GM12878 (cell line): ENCODE results near the gene GIPC3. TPM values are rescaled to one million over a fixed set of nuclear protein-coding genes. Genes with fewer than 3 reads are reported as not detected.

ENCODE experiments used
- ATAC-seq: fragments of 200-7000 bp; cut with Tn5 transposase; 3 replicates; pipeline ENCODE4 v1.9.1; 2020; ENCODE audit warnings: mild to moderate bottlenecking, moderate library complexity
- BruUV-seq: library from RNA; stranded (reverse); fragments of 400-500 nt; replicated peaks from 2 replicates; lab custom pipeline; 2021; lab: Mats Ljungman, UMichigan
- CTCF ChIA-PET: fragments of 300-600 bp; sonication (Branson Sonifier 250); formaldehyde crosslinking; extraction: SDS; loops from one replicate; lab custom pipeline; 2021; ENCODE audit warnings: inconsistent platforms; lab: Yijun Ruan, JAX
- POLR2A ChIA-PET: fragments of 350-600 bp; formaldehyde crosslinking; extraction: SDS; loops from one replicate; lab custom pipeline; 2021; ENCODE audit warnings: inconsistent platforms; lab: Charles Lee
- RAD21 ChIA-PET: fragments of 300-600 bp; sonication (Branson Sonifier 250); formaldehyde crosslinking; loops from one replicate; lab custom pipeline; 2023; ENCODE audit warnings: antibody characterized with exemption; ENCODE audit not compliant: unreplicated experiment; lab: Charles Lee
- SMC1A ChIA-PET: fragments of 300-600 bp; sonication (Branson Sonifier 250); formaldehyde crosslinking; loops from one replicate; lab custom pipeline; 2023; ENCODE audit not compliant: unreplicated experiment, uncharacterized antibody; lab: Charles Lee
- DNase-seq: peaks from one replicate; pipeline ENCODE4 v3.0.0-alpha.2; 2011; ENCODE audit warnings: low read depth, low spot score
- FAIRE-seq: peaks from 3 replicates; lab custom pipeline; 2011; peaks lifted over from hg19 to GRCh38; lab: Jason Lieb, UNC
- H2AFZ ChIP-seq: 2 replicates; pipeline ENCODE4 v1.6.0; 2011; ENCODE audit warnings: low read depth, low read length, control low read depth; ENCODE audit not compliant: control insufficient read depth
- H3K27ac ChIP-seq: 2 replicates; pipeline ENCODE4 v1.5.1; 2011; ENCODE audit warnings: control low read depth; ENCODE audit not compliant: control insufficient read depth, insufficient read depth
- H3K27me3 ChIP-seq, 2 experiments: replicated peaks in 1 of 2; 2 replicates each; pipeline versions ENCODE4 v1.6.0 to v1.6.1; 2011; ENCODE audit warnings: low read length in 1 of 2; ENCODE audit not compliant: control insufficient read depth in 2 of 2, insufficient read depth in 2 of 2
- H3K36me3 ChIP-seq, 2 experiments: 2 replicates each; pipeline ENCODE4 v1.5.1; 2011; ENCODE audit warnings: low read length in 1 of 2; ENCODE audit not compliant: control insufficient read depth in 2 of 2, insufficient read depth in 2 of 2
- H3K4me1 ChIP-seq: 2 replicates; pipeline ENCODE4 v1.6.1; 2011; ENCODE audit warnings: mild to moderate bottlenecking, low read length, moderate library complexity, mixed read lengths; ENCODE audit not compliant: control insufficient read depth, insufficient read depth
- H3K4me2 ChIP-seq: 2 replicates; pipeline ENCODE4 v1.6.0; 2011; ENCODE audit warnings: control low read depth; ENCODE audit not compliant: control insufficient read depth, insufficient read depth
- H3K4me3 ChIP-seq: fragments of 200-600 bp; sonication (generic); 2 replicates; pipeline ENCODE4 v1.5.1; 2016
- H3K79me2 ChIP-seq: 2 replicates; pipeline ENCODE4 v1.6.0; 2011; ENCODE audit warnings: low read length; ENCODE audit not compliant: control insufficient read depth, insufficient read depth
- H3K9ac ChIP-seq: 2 replicates; pipeline ENCODE4 v1.8.0; 2011; ENCODE audit warnings: low read length, control low read depth, mixed read lengths; ENCODE audit not compliant: control insufficient read depth, insufficient read depth
- H3K9me3 ChIP-seq: replicated peaks from 3 replicates; pipeline ENCODE4 v1.5.1; 2011; ENCODE audit warnings: mild to moderate bottlenecking, low read length; ENCODE audit not compliant: control insufficient read depth, insufficient read depth
- H4K20me1 ChIP-seq: 2 replicates; pipeline ENCODE4 v1.6.0; 2011; ENCODE audit not compliant: control insufficient read depth, insufficient read depth
- IKZF1 ChIP-seq: fragments of 450-650 bp; conservative IDR thresholded peaks from 2 replicates; pipeline ENCODE4 v1.6.1; 2017; ENCODE audit warnings: antibody characterized with exemption, mild to moderate bottlenecking
- SMC3 ChIP-seq: IDR thresholded peaks from 2 replicates; pipeline ENCODE4 v1.6.1; 2011; ENCODE audit warnings: low read length, improper control_type of control experiment, borderline replicate concordance
- TARDBP ChIP-seq: IDR thresholded peaks from 2 replicates; pipeline ENCODE4 v1.6.1; 2016; ENCODE audit warnings: borderline replicate concordance
- ZNF207 ChIP-seq: fragments of 450-650 bp; IDR thresholded peaks from 2 replicates; pipeline ENCODE4 v1.6.1; 2014; ENCODE audit warnings: antibody characterized with exemption, mild to moderate bottlenecking, borderline replicate concordance
- WGBS: methylation state at CpG from one replicate; pipeline ENCODE4 v1.1.6; 2016; ENCODE audit warnings: low lambda C conversion rate; ENCODE audit not compliant: insufficient replicate concordance, insufficient coverage; ENCODE audit errors: missing lambda C conversion rate; 5-methylcytosine and 5-hydroxymethylcytosine counted together
- in situ Hi-C: fragments of 300-500 bp; cut with MboI; formaldehyde crosslinking; loops from 9 replicates; pipeline ENCODE4 v1.14.3; 2018; ENCODE audit warnings: mixed read lengths
- intact Hi-C: fragments of 100-400 bp; cut with micrococcal nuclease; formaldehyde crosslinking; loops from one replicate; pipeline ENCODE4 v1.14.2; 2022; ENCODE audit not compliant: unreplicated experiment
- polyA plus RNA-seq, 11 experiments: library from polyadenylated mRNA; depleted of rRNA in 4 of 11; unstranded in 6 of 11; stranded (reverse) in 5 of 11; fragments of >200 nt; fragmentation: Nextera tagmentation in 4 of 11; fragmentation: Illumina TruSeq in 1 of 11; extraction: Ambion mirVana in 4 of 11; extraction: Trizol in 1 of 11; gene quantifications; 1 replicate in 1 of 11; 2 replicates in 10 of 11; pipeline versions ENCODE4 v1.2.1 to v1.2.3, GENCODE V29; 2011 to 2016; ENCODE audit warnings: inconsistent platforms in 2 of 11, missing spikeins in 2 of 11, low read depth in 1 of 11
- total RNA-seq, 4 experiments: library from RNA; depleted of rRNA in 3 of 4; stranded (reverse); fragments of >200 nt in 3 of 4; fragmentation: Illumina TruSeq in 1 of 4; extraction: Trizol in 1 of 4; gene quantifications; 2 replicates each; pipeline versions ENCODE4 v1.2.1 to v1.2.3, GENCODE V29; 2013 to 2021

Gene GIPC3
- total and polyA plus RNA-seq, 10 of the 15 experiments (the other 5 are each of a cell fraction or from before 2014, with no cell fraction given) = not detected

DNA sequence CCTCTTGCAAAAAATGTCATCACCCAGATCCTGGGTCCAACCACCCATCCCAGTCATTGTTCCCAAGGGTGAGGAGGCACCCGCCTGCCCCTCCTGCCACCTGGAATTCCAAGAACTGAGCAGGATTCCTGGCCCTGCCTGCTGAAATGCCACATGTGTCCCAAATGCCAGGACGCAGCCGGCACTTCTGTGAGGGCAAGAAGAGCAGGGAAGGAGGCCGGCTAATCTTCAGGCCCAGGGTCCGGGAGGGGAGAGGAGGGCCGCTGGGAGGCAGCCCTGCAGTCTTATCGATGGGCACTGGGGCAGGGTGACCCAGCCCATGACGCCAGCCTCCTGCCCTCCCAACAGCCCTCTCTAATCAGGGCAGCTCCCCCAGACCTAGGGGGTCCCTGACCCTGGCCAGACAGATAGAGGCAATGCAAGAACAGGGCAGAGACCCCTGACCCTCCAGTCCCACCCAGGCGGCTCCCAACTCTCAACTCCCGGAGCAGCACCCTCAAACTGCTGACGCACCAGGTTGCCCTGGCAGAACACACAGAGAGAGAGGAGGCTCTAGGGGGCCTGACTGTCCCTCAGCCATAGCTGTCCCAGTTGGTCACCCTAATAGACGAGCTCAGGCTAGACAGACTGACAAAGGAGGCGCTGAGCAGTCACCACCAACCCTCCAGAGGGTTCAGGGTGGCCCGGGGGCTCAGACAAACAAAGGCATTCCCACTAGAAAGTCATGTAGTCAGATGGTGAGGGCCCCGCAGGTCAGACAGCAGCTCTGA is 29.4 kb upstream of the GIPC3 start:
- TF ChIP-seq SMC3 = no peak
- TF ChIP-seq IKZF1 = 0 out of 2 replicates have a peak, but pooled peaks have one; percentile 16
- TF ChIP-seq TARDBP = no peak
- no peak for TF ChIP-seq ZNF207
- no peak for FAIRE-seq
- H3K4me2 ChIP-seq = peak overlapping the region; percentile 75
- H3K36me3 ChIP-seq = peaks cover 0 to 2% of the 10 kb centered on the region in 2 experiments; a peak in 2 of 4 replicates
- RAD21 ChIA-PET = interaction anchor here (0.9 kb wide), 1 partner anchor 53 kb away, joined by 3 read pairs; no protein-coding TSS in a partner anchor
- intact Hi-C loops = loop anchor here (5.0 kb wide), 1 partner anchor 71 kb away; the partner anchor contains the start of gene CACTIN
- H3K27me3 ChIP-seq = no peaks in the 10 kb centered on the region
- peak overlapping the region; percentile 94 for H3K4me3 ChIP-seq
- peaks cover 37% of the 10 kb centered on the region for H3K79me2 ChIP-seq
- no peak for ATAC-seq
- no peak overlapping the region for H2AFZ ChIP-seq
- no TSS peak for BruUV-seq
- DNase-seq = no peak
- in situ Hi-C loops = no loop called here
- 77% methylated on average over 15 of the region's 15 CpGs for WGBS
- no peaks in the 10 kb centered on the region for H4K20me1 ChIP-seq
- peak overlapping the region; percentile 50 for H3K9ac ChIP-seq
- H3K4me1 ChIP-seq = peaks cover 28% of the 10 kb centered on the region
- no peaks in the 10 kb centered on the region for H3K9me3 ChIP-seq
- SMC1A ChIA-PET = no interaction called here
- no peak overlapping the region; the same call in 1 of the 2 replicates for H3K27ac ChIP-seq
- CTCF ChIA-PET = interaction anchor here (0.9 to 3.4 kb wide), 3 partner anchors 10 to 144 kb away, joined by 3 to 20 read pairs (median 4); partner anchors contain the start of gene PIP5K1C
- POLR2A ChIA-PET = interaction anchor here (0.6 to 1.2 kb wide), 3 partner anchors 17 to 551 kb away, joined by 3 to 6 read pairs (median 5); partner anchors contain the start of gene HMG20B
